ENCODE results near the gene SYTL3.

GRCh38 chr6:158769234-158769770 lies 119.4 kb downstream of the SYTL3 start:
- no peak for TF ChIP-seq REST (IDR thresholded peaks at IDR 0.05; ENCODE audit: unreplicated experiment)
- TF ChIP-seq, protein P1, sequence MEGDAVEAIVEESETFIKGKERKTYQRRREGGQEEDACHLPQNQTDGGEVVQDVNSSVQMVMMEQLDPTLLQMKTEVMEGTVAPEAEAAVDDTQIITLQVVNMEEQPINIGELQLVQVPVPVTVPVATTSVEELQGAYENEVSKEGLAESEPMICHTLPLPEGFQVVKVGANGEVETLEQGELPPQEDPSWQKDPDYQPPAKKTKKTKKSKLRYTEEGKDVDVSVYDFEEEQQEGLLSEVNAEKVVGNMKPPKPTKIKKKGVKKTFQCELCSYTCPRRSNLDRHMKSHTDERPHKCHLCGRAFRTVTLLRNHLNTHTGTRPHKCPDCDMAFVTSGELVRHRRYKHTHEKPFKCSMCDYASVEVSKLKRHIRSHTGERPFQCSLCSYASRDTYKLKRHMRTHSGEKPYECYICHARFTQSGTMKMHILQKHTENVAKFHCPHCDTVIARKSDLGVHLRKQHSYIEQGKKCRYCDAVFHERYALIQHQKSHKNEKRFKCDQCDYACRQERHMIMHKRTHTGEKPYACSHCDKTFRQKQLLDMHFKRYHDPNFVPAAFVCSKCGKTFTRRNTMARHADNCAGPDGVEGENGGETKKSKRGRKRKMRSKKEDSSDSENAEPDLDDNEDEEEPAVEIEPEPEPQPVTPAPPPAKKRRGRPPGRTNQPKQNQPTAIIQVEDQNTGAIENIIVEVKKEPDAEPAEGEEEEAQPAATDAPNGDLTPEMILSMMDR (conservative IDR thresholded peaks at IDR 0.05; ENCODE audit: low read depth in 2 of 2): no peak
- no peak for TF ChIP-seq EZH2 (IDR thresholded peaks at IDR 0.05; ENCODE audit: low read depth, unreplicated experiment)
- TF ChIP-seq POLR2AphosphoS5 (IDR thresholded peaks at IDR 0.05; ENCODE audit: low read depth): no peak
- TF ChIP-seq EZH2phosphoT487 (IDR thresholded peaks at IDR 0.05; ENCODE audit: unreplicated experiment): no peak
- TF ChIP-seq, protein P2, sequence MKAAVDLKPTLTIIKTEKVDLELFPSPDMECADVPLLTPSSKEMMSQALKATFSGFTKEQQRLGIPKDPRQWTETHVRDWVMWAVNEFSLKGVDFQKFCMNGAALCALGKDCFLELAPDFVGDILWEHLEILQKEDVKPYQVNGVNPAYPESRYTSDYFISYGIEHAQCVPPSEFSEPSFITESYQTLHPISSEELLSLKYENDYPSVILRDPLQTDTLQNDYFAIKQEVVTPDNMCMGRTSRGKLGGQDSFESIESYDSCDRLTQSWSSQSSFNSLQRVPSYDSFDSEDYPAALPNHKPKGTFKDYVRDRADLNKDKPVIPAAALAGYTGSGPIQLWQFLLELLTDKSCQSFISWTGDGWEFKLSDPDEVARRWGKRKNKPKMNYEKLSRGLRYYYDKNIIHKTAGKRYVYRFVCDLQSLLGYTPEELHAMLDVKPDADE (IDR thresholded peaks at IDR 0.05): no peak
- TF ChIP-seq STAT1 (IDR thresholded peaks at IDR 0.05; ENCODE audit: unreplicated experiment): no peak
